OCI-LY7 (cell line): ENCODE results near the gene CABS1. TPM values are rescaled to one million over a fixed set of nuclear protein-coding genes. Genes with fewer than 3 reads are reported as not detected.

Source experiments
- BruUV-seq: library from RNA; stranded (reverse); fragments of 400-500 nt; replicated peaks from 2 replicates; lab custom pipeline; 2021; lab: Mats Ljungman, UMichigan
- CTCF ChIA-PET: fragments of 300-600 bp; sonication (Branson Sonifier 250); formaldehyde crosslinking; loops from one replicate; lab custom pipeline; 2022; ENCODE audit warnings: antibody characterized with exemption; ENCODE audit not compliant: unreplicated experiment; lab: Charles Lee
- POLR2A ChIA-PET: fragments of 300-600 bp; sonication (Branson Sonifier 250); formaldehyde crosslinking; loops from one replicate; lab custom pipeline; 2022; ENCODE audit warnings: antibody characterized with exemption; lab: Charles Lee
- DNase-seq: peaks from one replicate; pipeline ENCODE4 v3.0.0-alpha.2; 2015; ENCODE audit warnings: low spot score
- H2AFZ ChIP-seq: fragments of 200-600 bp; sonication (generic), shearing (Covaris generic); 2 replicates; pipeline ENCODE4 v1.6.1; 2014; ENCODE audit warnings: mild to moderate bottlenecking, antibody characterized with exemption, low read length, moderate library complexity
- H3K27ac ChIP-seq: fragments of 200-600 bp; sonication (generic); 2 replicates; pipeline ENCODE4 v1.5.1; 2014; ENCODE audit warnings: mixed run types, low read depth, mild to moderate bottlenecking, moderate library complexity, low read length, inconsistent platforms; ENCODE audit not compliant: poor library complexity, severe bottlenecking
- H3K36me3 ChIP-seq: fragments of 200-600 bp; sonication (generic); 2 replicates; pipeline ENCODE4 v1.6.1; 2014; ENCODE audit warnings: mild to moderate bottlenecking, antibody characterized with exemption, low read length, moderate library complexity, mixed read lengths; ENCODE audit not compliant: insufficient read depth
- H3K4me1 ChIP-seq: fragments of 200-600 bp; sonication (generic); 2 replicates; pipeline ENCODE4 v1.5.1; 2014; ENCODE audit warnings: mild to moderate bottlenecking, low read length; ENCODE audit not compliant: insufficient read depth, poor library complexity, severe bottlenecking
- H3K4me2 ChIP-seq: fragments of 200-600 bp; sonication (generic); 2 replicates; pipeline ENCODE4 v1.6.1; 2014; ENCODE audit warnings: mild to moderate bottlenecking, low read length
- H3K4me3 ChIP-seq: fragments of 200-600 bp; sonication (generic); 2 replicates; pipeline ENCODE4 v1.5.1; 2014; ENCODE audit warnings: mild to moderate bottlenecking, low read depth, low read length; ENCODE audit not compliant: poor library complexity, severe bottlenecking
- H3K79me2 ChIP-seq: fragments of 200-600 bp; sonication (generic); 2 replicates; pipeline ENCODE4 v1.6.1; 2016; ENCODE audit warnings: low read depth, mild to moderate bottlenecking, low read length, moderate library complexity, mixed read lengths; ENCODE audit not compliant: insufficient read depth
- H3K9me2 ChIP-seq: fragments of 200-600 bp; sonication (generic); 2 replicates; pipeline ENCODE4 v1.6.1; 2016; ENCODE audit warnings: mild to moderate bottlenecking, low read length, mixed read lengths; ENCODE audit not compliant: insufficient read depth
- H3K9me3 ChIP-seq: fragments of 200-600 bp; sonication (generic); 2 replicates; pipeline ENCODE4 v1.6.1; 2014; ENCODE audit warnings: mild to moderate bottlenecking, mixed run types, low read length, mixed read lengths
- H4K20me1 ChIP-seq: fragments of 200-600 bp; sonication (generic); 2 replicates; pipeline ENCODE4 v1.6.1; 2014; ENCODE audit warnings: mild to moderate bottlenecking, antibody characterized with exemption, low read length, moderate library complexity, mixed read lengths; ENCODE audit not compliant: insufficient read depth
- EZH2phosphoT487 ChIP-seq: fragments of 200-600 bp; sonication (generic); IDR thresholded peaks from 2 replicates; pipeline ENCODE4 v1.6.1; 2018; ENCODE audit warnings: low read depth, borderline replicate concordance, mild to moderate bottlenecking, mixed run types, antibody characterized with exemption, low read length, moderate library complexity, mixed read lengths
- intact Hi-C: fragments of 100-400 bp; cut with micrococcal nuclease; formaldehyde crosslinking; loops from one replicate; pipeline ENCODE4 v1.10.0; 2022; ENCODE audit not compliant: unreplicated experiment
- total RNA-seq, 2 experiments: library from RNA; depleted of rRNA in 1 of 2; stranded (reverse); fragments of >200 nt in 1 of 2; shearing (Covaris generic) in 1 of 2; gene quantifications; 2 replicates each; pipeline ENCODE4 v1.2.3, GENCODE V29; 2014 to 2022
- TF ChIP-seq, protein P1 (sequence below): fragments of 200-600 bp; sonication (generic); conservative IDR thresholded peaks from 2 replicates; pipeline ENCODE4 v1.5.1; 2014; ENCODE audit warnings: mild to moderate bottlenecking, antibody characterized with exemption, low read length, moderate library complexity, mixed read lengths

The CABS1 gene
- total RNA-seq, 2 experiments from 2014 or later = not detected

GRCh38 chr4:70356185-70356584, 21.4 kb downstream of the CABS1 start:
- H2AFZ ChIP-seq = no peak overlapping the region
- no peak overlapping the region for H3K4me3 ChIP-seq
- no peaks in the 10 kb centered on the region for H4K20me1 ChIP-seq
- no peaks in the 10 kb centered on the region for H3K9me2 ChIP-seq
- CTCF ChIA-PET = no interaction called here
- no peaks in the 10 kb centered on the region for H3K4me1 ChIP-seq
- no peak overlapping the region for H3K27ac ChIP-seq
- H3K9me3 ChIP-seq = no peaks in the 10 kb centered on the region
- no peak overlapping the region for H3K4me2 ChIP-seq
- H3K36me3 ChIP-seq = no peaks in the 10 kb centered on the region
- intact Hi-C loops = no loop called here
- DNase-seq = no peak
- TF ChIP-seq, protein P1, sequence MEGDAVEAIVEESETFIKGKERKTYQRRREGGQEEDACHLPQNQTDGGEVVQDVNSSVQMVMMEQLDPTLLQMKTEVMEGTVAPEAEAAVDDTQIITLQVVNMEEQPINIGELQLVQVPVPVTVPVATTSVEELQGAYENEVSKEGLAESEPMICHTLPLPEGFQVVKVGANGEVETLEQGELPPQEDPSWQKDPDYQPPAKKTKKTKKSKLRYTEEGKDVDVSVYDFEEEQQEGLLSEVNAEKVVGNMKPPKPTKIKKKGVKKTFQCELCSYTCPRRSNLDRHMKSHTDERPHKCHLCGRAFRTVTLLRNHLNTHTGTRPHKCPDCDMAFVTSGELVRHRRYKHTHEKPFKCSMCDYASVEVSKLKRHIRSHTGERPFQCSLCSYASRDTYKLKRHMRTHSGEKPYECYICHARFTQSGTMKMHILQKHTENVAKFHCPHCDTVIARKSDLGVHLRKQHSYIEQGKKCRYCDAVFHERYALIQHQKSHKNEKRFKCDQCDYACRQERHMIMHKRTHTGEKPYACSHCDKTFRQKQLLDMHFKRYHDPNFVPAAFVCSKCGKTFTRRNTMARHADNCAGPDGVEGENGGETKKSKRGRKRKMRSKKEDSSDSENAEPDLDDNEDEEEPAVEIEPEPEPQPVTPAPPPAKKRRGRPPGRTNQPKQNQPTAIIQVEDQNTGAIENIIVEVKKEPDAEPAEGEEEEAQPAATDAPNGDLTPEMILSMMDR = no peak
- no peak for TF ChIP-seq EZH2phosphoT487
- H3K79me2 ChIP-seq = no peaks in the 10 kb centered on the region
- no TSS peak for BruUV-seq
- POLR2A ChIA-PET = interaction anchor here (0.7 kb wide), 1 partner anchor 90 kb away, joined by 3 read pairs; no protein-coding TSS in a partner anchor

DNA sequence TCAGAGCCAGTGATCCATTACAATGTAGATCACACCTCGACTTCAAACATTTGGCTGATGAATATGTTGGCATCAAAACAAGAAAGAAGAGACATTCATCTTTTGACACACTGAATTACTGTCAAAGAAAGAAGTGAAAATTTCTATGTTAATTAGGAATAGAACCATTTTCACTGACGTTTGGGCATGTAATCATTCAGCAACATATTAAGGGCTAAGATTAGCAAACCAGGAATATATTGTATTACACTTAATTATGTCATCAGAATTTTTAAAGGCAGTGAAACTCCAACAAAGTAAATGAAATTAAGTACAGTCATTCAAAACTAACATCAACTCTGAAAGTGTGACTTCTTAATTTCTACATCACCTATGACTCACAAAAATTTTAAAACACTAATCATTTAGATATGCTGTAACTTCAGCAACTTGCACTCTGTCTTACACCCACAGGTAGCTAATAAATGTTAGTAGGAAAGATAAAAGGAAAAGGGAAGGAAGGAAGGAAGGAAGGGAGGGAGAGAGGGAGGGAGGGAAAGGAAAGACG, 24.4 kb downstream of the CABS1 start:
- H3K36me3 ChIP-seq = no peaks in the 10 kb centered on the region
- no peak overlapping the region for H3K4me2 ChIP-seq
- TF ChIP-seq EZH2phosphoT487 = no peak
- TF ChIP-seq, protein P1 = no peak
- ChIA-PET POLR2A (interaction anchor here (0.5 to 0.6 kb wide), 2 partner anchors 16 to 1056 kb away, joined by 3 to 7 read pairs; no protein-coding TSS in a partner anchor), CTCF (no interaction called here)
- no peaks in the 10 kb centered on the region for H4K20me1 ChIP-seq
- no peak overlapping the region for H3K27ac ChIP-seq
- BruUV-seq = no TSS peak
- H3K4me3 ChIP-seq = no peak overlapping the region
- no peak for DNase-seq
- no peaks in the 10 kb centered on the region for H3K4me1 ChIP-seq
- intact Hi-C loops = no loop called here
- no peaks in the 10 kb centered on the region for H3K9me2 ChIP-seq
- H2AFZ ChIP-seq = no peak overlapping the region
- H3K9me3 ChIP-seq = no peaks in the 10 kb centered on the region
- H3K79me2 ChIP-seq = no peaks in the 10 kb centered on the region

GRCh38 chr4:70360460-70360859, 25.7 kb downstream of the CABS1 start, which contains the start of gene SMR3A:
Gene SMR3A (plus strand): TSS chr4:70360760. CDS start chr4:70362116, 1,356 bp downstream.
- TF ChIP-seq, protein P1 = no peak
- H3K9me2 ChIP-seq = no peaks in the 10 kb centered on the region
- intact Hi-C loops = no loop called here
- H3K4me3 ChIP-seq = no peak within 1 kb of the TSS
- no peaks in the 10 kb centered on the region for H3K79me2 ChIP-seq
- no peaks in the 10 kb centered on the region for H3K36me3 ChIP-seq
- ChIA-PET CTCF (no interaction called here), POLR2A (no interaction called here)
- no TSS peak for BruUV-seq
- H3K9me3 ChIP-seq = no peaks in the 10 kb centered on the region
- no peaks in the 10 kb centered on the region for H4K20me1 ChIP-seq
- no peak for DNase-seq
- no peaks in the 10 kb centered on the region for H3K4me1 ChIP-seq
- no peak within 1 kb of the TSS for H2AFZ ChIP-seq
- H3K4me2 ChIP-seq = no peak within 1 kb of the TSS
- no peak within 1 kb of the TSS for H3K27ac ChIP-seq
